NCI-H128 (cell line): ENCODE data around the gene OGT.

Source experiments
- DNase-seq: peaks from one replicate; lab custom pipeline; 2025; ENCODE audit not compliant: unreplicated experiment; lab: John Stamatoyannopoulos, UW

Gene OGT

DNA sequence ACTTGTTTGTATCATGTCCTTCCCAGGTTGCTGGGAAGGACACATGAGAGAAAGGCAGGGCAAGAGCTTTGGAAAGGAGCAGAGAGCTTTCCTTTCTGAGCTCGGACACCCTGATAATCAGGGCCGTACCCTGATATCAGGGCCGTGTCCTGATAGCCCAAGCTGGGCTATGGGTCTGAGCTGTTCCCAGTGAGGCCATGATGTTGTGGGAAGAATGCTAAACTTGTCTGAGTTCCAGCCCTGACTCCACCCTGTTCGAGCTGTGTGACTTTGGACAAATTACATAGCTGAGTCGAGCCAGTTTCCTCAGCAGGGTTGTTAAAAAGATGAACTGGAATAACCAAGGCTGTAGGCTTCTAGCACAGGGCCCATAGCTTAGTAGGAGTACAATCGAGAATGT lies 88.7 kb downstream of the OGT start:
- no peak for DNase-seq

DNA sequence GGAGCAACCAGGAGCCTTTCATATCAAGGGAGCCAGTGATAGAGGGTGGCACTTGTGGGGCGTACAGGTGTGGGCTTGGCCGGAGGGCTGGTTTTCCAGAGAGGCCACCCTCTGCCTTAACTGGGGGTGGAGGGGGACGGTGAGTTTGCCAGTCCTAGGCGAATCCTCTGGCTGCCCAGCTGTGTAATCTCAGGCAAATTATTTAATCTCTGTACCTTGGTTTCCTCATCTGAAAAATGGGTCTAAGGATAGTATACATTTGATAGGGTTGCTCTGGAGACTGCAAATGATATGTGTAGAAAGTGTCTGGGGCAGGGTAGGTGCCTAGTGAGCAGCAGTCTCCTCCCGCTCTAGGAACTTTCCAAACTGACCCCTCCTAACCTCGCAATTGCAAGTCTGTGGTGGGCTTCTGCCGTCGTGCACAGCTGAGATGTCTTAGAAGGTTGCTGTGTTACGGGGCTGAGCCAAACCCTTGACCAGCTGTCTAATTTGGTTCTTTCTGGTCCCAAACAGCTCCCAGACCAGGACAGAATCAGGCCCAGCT lies 89.2 kb downstream of the OGT start:
- DNase-seq = no peak

DNA sequence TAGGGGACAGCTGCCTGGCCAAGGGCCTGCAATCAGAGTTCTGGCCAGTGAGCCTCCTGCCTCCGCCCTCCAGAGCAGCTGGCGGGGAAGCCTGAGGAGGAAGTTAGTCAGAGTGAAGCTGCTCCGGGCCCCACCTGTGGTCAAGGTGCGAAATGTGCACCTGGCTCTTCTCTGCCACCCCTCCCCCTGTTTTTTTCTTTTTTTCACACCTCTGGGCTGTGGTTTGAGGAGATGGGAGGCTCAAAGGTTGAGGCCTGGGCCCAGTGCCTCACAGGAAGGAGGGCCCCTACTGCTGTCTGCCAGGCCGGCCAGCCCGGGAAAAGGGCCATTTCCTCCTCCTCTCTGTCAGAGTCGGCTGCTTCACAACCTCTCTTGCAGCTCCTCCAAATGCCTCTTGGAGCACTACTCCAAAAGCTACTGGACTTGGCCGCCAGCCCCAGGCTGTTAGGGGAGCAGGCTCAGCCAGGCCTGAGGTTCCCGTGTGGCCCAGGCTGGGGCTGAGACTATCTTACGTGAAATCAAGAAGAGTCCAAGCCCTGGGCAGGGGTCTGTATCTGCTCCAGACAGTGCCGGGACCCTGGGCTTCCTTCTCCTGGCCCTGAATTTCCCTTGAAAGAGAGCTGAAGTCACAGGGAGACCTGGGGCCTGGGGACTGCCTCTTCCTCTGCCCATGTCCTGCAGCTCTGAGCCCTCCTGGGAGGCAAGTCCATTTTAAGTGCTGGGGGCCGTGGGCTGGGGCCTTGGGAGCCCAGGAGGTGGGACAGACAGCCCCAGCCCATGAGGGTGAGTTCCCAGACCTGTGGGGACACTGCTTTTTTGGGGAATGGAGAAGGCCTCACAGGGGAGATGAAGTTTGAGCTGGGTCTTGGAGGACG lies 89.9 kb downstream of the OGT start:
- no peak for DNase-seq

DNA sequence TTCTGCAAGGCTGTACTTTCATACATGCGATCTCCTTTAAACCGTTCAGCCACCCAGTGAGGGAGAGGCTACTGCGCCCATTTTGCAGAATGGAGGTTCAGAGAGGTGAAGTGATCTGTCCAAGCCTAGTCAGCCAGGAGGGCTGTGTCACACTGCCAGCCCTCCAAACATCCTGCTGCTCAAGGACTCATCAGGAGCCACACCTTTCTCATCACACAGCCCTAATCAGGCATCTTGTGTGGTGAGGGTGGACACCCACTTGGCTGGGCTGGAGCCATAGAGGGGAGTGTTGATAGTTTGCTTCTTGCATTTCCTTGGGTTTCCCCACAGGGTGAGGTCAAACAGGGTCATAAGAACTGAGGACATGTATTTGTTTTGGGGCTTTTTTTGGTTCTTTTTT lies 90.8 kb downstream of the OGT start:
- DNase-seq = no peak

DNA sequence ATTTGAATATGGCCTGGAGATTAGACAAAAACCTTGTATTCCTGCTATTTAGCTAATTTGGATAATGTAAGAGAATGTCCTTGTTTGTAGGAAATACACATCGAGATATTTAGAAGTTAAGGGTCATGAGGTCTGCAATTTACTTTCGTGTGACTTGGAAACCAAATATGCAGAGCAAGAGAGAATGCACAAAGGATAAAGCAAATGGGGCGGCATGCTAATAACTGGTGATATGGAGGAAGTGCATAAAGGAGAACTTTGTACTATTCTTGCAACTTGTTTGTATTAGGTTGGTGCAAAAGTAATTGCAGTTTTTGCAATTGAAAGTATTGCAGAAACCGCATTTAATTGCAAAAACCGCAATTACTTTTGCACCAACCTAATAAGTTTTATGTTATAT lies 92.6 kb downstream of the OGT start:
- no peak for DNase-seq
